GM18951 (cell line): ENCODE data around the gene CACNA1D.

Experiments
- POLR2A ChIP-seq: IDR thresholded peaks from 4 replicates; pipeline ENCODE4 v1.6.1; 2011; ENCODE audit warnings: mild to moderate bottlenecking; ENCODE audit not compliant: insufficient read length, insufficient read depth; ENCODE audit errors: extremely low read depth
- in situ Hi-C: fragments of 300-500 bp; cut with MboI; formaldehyde crosslinking; loops from one replicate; pipeline ENCODE4 v1.12.0; 2022; ENCODE audit warnings: low sequenced_read_pairs, mixed read lengths, inconsistent platforms; ENCODE audit not compliant: unreplicated experiment

Gene CACNA1D

GRCh38 chr3:53820756-53821580 is 326.6 kb downstream of the CACNA1D start:
- no peak for TF ChIP-seq POLR2A
- in situ Hi-C loops: no loop called here

GRCh38 chr3:53821631-53822121 is 327.3 kb downstream of the CACNA1D start:
- in situ Hi-C loops: no loop called here
- TF ChIP-seq POLR2A: no peak

- in situ Hi-C loops: no loop called here
- no peak for TF ChIP-seq POLR2A
These were observed 327.9 kb downstream of the CACNA1D start for GRCh38 chr3:53822331-53822741.

- TF ChIP-seq POLR2A: no peak
- in situ Hi-C loops: no loop called here
These were observed 328.9 kb downstream of the CACNA1D start for GRCh38 chr3:53823026-53823955.

- no peak for TF ChIP-seq POLR2A
- in situ Hi-C loops: no loop called here
These were observed 329.7 kb downstream of the CACNA1D start for GRCh38 chr3:53823956-53824657.

GRCh38 chr3:53824795-53825194 is 330.4 kb downstream of the CACNA1D start:
- in situ Hi-C loops: no loop called here

GRCh38 chr3:53826048-53826447 is 331.6 kb downstream of the CACNA1D start:
- no peak for TF ChIP-seq POLR2A
- in situ Hi-C loops: no loop called here

More at GRCh38 chr3:53824795-53825194, 330.4 kb downstream of the CACNA1D start:
- no peak for TF ChIP-seq POLR2A

- TF ChIP-seq POLR2A: no peak
- in situ Hi-C loops: no loop called here
These were observed 334.2 kb downstream of the CACNA1D start for GRCh38 chr3:53828581-53828980.

GRCh38 chr3:53829605-53830004 is 335.2 kb downstream of the CACNA1D start:
- in situ Hi-C loops: no loop called here
- TF ChIP-seq POLR2A: no peak

GRCh38 chr3:53830944-53831343 is 336.5 kb downstream of the CACNA1D start:
- no peak for TF ChIP-seq POLR2A
- in situ Hi-C loops: no loop called here

GRCh38 chr3:53833053-53833645 is 338.7 kb downstream of the CACNA1D start:
- in situ Hi-C loops: no loop called here
- TF ChIP-seq POLR2A: no peak

- TF ChIP-seq POLR2A: no peak
- in situ Hi-C loops: no loop called here
These were observed 339.3 kb downstream of the CACNA1D start for GRCh38 chr3:53833700-53834099.

- TF ChIP-seq POLR2A: no peak
These were observed 340.2 kb downstream of the CACNA1D start for GRCh38 chr3:53834429-53835095.

More at GRCh38 chr3:53834429-53835095, 340.2 kb downstream of the CACNA1D start:
- in situ Hi-C loops: no loop called here
